Measurements from ENCODE around the gene ARHGAP15.
"Not testable (repeated sequence)": the region's sequence is repeated elsewhere in the genome, so short reads cannot be mapped to it uniquely, and the experiment has no call there.

The ARHGAP15 gene

DNA sequence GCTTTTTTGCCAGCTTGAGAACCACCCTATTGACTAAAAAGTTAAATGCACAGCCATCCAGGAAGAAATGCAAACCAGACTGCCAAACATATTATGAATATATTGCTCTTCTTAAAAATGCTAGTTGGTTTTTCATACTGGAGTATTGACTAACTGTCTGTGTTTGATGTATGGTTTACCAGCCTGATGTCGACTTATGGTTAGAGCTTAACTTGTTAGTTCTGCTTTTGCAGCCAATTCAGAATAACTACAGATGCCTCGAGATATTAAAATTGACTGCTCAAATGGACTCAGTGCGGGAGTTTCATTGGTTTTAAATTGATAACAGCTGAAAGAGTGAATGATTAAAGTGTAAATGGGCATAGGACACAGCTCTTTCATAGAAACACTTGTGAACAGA lies 369.8 kb downstream of the ARHGAP15 start:
- DNase-seq = no peak

DNA sequence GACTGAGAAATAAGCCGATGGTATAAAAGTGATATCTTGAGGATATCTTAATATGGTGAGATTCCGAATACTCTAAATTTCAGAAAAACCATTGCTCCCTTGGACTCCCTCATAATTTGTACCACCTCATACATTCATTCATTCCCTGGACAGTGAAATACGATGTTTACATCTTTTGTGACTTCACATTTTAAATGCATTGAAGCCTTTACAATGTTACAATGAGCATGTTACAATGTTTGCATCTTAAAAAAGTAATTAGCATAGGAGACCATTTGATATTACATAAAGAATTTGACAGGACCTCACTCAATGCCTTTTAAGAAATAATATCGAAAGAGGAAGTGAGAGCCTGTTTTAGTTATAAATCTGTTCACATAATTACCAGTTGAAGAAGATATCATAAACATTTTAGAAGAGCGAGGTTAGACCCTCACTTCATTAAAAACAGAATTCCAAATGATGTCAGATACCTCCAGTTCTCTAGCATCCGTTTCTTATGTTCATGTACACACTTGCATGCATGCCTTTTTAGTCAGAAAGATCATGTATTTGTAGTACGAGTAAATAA lies 372.0 kb downstream of the ARHGAP15 start:
- no peak for DNase-seq

DNA sequence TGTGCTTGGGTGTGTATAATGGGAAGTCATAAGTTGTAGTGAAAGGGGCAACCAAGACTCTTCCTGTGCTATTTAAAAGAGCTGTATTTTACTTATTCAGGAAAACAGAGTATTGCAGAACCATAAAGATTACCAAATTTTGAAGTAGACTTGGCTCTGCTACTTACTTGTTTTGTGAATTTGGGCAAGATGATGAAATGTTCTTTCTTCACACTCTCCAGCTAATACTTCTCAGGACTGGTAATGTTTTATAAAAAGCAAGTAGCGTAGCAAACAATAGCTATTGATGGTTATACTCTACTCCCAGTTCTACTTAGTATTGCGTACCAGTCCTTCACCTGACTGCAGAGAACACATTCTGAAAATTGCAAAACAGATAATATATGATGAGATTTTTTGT lies 374.1 kb downstream of the ARHGAP15 start:
- DNase-seq = no peak

DNA sequence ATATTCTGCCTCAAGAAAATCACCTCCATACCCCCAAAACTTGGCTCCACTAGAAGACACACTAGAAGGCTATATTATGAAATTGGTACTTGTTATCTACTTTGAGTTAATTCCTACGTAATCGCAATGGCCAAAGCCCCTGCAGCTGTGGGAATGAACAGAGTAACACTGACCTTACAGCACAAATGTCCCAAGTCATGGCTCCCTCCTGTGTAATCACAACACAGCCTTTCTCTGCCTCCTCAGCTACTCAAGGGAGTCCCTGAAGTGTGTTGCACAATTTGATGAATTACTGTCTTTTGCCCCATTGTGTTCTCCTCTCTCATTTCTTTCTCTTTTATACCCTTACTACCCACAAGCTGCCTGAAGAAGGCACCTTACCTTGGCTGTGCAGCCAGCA lies 375.2 kb downstream of the ARHGAP15 start:
- no peak for DNase-seq

DNA sequence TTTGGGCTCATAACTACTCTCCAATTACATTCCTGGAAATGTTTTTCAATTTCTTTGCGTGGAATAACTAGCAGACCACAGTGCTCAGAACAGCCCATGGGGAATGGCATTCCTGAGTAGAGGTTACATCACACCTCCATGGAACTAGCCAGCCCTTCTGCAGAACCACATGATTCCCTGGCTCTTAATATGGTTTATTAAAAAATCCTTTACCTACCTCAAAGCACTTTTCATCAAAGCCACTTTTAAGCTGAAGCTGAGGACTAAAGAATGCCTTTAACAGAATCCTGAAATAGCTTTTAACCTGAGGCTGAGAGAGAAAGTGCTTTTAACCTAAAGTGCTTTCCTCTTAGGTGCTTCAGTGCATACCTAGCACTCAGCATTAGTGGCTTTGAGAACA lies 376.3 kb downstream of the ARHGAP15 start:
- DNase-seq = no peak

DNA sequence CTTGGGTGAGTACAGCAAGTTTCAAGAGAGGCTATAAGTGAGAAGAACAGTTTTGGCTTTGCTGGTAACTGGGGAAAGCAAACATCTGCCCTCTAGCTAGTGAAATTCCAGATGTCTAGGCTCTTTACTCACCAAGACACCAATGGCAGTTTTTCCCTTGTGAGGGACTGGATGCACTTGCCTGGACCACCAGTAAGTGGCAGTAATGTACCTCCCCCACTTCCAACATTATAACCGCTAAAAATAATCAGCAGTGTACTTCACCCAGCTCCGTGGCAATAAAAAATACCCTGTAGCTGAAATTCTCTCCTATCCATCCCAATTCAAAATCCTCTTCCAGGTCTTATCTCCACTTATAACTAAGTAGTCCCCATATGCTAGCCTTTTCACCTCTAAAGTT lies 383.9 kb downstream of the ARHGAP15 start:
- DNase-seq = peak; percentile 5

DNA sequence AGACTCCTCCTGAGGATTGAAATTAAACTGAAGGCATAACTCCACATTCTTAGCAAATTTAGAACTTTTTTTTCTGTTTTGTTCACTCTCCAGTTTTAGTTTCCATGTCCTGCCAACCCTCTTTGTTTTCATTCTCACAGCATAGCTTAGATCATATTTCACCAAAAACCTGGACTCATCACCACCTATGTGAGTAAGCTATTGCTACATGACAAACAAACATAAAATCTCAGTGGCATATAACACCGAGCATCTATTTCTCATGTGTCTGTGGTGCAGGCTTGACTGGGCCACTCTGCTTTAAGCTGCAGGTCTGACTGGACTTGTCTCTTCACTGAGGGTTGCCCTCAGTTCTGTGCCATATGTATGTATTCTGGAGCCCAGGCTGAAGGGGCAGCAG lies 385.2 kb downstream of the ARHGAP15 start:
- DNase-seq = no peak

DNA sequence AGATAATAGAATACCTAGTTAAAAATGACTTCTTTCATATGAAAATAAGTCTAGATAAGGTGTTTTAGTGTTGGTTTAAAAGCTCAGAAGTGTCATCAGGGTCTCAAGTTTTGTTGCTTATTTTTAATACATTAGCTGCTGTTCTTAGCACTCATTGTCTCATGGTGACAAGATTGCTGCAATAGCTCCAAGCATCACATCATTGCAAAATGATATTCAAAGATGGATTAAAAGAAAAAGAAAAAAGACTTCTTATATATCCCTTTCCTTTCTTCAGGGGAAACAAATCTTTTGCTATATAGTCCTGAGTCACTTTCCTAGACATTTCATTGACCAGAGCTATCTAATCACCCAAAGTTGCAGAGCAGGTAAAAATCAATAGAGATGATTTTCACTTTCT lies 386.1 kb downstream of the ARHGAP15 start:
- no peak for DNase-seq

DNA sequence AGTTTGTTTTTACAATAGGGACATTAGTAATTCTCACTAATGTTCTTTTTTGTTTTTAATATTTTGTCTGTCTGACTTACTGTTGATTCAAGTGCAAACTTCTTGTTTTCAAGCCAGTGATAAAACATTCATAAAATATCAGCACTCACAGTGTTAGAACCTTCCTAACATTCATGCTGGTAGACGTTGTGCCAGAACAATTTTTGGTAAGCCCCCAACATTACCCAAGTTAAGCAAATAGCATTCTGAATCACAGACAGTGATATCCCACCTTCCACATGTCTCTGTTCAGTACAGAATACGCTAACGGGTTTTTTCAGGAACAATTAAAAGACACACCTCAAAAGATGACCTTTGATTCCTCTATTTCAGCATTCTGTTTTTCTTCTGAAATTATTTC lies 390.3 kb downstream of the ARHGAP15 start:
- DNase-seq = no peak

DNA sequence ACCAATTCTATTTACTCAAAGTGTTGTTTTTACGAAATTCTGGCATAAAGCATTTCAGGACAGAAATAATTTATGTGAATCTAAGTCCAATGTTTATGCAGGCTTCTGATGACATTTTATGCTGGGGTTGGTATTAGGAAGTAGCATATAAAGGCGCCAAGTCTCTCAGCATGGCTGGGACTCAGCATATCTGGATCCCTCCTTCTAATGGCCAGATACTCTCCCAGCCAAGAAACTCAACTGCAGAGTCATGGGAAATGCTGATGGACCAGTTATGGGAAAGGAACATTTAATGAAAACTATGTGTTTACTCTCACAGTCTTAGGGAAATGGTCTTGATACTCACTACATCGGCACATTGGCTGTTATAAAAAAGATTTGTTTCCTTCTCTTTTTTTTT lies 392.2 kb downstream of the ARHGAP15 start:
- DNase-seq = no peak

DNA sequence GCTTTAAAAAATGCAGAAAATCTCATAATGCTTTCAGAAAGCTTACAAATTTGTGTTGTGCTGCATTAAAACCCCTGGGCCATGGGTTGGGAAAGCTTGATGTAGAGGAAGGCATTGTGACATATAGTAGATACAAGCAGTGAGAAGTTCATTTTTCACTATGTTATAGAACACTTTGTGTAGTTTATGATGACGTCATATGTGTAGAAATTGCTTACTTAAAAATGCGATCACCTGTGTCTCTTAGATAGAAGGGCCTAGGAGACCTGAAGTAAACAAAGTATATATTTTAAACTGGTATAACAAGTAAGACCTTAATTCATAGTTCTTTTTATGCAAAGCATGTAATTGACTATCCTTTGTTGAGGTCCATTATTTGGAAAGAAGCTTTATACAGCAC lies 393.5 kb downstream of the ARHGAP15 start:
- no peak for DNase-seq

DNA sequence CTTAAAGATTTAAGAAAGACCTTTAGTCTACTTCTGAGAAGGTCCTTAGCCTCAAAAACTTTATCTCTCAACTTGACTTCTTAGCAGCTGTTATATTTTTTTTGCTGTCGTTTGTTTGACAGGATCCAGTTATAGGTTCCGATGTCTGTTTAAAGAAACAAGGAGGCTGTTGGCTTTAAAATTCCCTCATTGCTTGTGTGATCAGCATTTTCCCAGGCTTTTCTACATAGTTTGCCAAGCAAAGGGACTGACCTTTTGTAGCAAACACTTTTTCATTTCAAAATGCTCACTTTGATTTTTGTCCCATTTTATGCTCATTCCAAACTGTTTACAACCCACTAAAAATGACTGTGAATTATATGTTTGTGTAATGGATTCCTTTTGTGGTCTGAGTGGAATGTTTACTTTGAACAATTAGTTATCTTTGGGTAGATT lies 394.9 kb downstream of the ARHGAP15 start:
- DNase-seq = no peak

DNA sequence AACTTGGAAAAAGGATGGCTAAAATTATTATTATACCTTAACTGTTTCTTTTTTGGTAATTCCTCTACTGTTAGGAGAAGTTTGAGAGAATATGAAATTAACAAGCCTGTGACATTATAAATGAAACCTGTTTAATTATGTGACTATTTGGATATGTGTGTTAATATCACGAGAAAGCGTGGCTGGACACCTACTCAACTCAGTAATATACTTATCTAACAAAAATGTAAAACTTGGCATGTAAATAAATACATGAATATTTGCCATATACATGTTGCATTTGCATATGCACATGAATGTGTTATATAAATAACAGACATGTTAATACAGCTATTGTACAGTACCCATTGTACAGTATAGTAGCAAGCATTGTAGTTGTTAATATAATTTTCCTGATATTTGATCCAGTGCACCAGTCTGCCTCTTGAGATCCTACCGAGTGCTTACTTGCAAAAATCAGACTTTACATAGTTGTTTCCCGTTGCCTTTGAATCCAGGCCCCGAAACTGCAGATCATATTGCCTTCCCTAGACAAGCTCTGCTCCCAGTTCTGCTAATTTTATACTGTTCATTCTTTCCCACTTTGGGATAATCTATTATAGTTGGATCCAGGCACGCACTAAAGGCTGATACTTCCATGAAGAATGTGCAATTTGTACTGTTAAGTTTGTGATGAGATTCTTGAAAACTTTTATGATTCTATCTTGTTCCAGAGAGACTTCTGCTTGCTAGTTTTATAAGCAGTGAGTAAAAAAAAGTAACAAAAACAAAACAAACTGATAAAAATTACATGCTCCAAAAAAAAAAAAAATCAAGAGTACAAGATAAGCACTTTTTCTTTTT lies 395.6 kb downstream of the ARHGAP15 start:
- no peak for DNase-seq

DNA sequence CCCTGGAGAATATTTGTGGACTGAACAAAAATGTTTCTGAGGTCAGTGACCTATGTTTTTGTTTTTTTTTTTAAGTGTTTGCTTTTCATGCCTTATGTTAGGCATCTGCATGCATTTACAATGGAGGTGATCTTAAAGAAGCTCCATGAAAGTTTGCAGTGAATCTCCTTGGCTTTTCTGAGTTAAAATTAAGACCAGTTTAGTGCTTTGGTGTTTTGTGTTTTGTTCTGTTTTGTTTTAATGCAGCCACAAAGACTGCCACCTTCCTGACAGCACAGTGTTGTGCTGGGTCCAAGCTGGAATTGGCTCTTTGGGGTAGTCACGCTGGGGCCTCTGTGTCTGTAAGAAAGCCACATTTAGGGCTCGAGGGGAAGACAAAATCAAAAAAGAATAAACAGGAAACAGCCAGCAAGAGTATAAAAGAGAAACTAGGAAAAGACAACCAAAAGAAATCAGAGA lies 396.2 kb downstream of the ARHGAP15 start:
- DNase-seq = no peak

DNA sequence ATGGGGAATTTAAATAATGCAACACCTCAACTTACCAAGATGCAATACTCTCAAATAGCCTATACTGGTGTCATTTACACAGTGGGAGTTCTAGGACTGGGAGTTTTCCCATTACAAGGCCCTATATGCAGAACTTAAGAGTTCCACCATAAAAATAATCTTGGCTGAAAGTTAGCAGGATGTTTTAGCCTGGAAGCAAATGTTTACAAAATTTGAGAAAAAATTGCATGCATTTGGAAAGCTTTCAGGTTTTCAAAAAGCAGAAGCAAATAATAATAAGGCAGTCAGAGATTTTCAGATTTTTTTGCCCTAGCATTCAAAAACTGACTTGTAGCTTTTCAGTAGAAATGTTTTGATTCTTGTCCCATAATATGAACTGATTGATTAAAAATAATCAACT lies 397.3 kb downstream of the ARHGAP15 start:
- no peak for DNase-seq

DNA sequence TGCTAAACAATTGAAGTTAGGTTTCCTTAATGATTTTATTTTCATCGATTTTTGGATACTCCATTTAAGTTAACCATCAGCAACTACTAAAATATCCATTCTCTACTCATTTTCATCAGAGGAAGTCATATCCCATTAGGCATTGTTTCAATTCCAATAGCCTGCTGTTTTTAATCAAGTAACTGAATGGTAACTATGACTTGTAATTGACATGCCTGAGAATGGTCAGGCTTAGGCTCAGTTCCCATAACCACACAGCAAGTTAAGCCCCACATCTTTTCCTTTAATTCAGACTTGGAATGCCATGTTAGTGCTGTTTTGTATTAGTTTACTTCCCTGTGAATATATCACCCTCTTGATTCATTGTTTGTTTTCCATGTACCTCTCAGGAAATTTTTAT lies 398.8 kb downstream of the ARHGAP15 start:
- no peak for DNase-seq

DNA sequence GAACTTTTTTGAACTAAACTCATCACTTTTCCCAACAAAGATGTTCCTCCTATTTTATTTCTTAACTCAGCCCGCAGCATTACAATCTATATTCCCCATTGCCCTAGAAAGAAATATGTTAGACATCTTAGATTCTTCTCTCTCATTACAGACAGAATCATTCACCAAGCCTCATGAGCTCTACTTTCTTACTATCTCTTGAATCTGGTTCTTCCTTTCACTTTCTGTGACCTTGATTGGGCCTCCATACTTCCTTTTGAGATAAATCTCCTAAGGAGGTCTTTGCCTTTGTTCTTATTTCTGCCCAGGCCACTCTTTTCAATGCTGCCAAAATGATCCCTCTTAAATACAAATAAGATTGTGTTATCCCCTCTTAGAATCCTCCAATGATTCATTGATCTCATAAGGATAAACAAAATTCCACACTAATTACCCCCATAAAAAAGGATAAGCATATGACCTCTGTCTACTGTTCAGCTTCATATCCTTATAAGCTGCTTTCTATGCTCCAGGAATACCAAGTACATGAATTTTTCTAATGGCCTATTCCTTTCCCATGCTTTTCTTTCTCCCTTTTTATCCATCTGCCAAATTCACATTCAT lies 400.0 kb downstream of the ARHGAP15 start:
- no peak for DNase-seq

DNA sequence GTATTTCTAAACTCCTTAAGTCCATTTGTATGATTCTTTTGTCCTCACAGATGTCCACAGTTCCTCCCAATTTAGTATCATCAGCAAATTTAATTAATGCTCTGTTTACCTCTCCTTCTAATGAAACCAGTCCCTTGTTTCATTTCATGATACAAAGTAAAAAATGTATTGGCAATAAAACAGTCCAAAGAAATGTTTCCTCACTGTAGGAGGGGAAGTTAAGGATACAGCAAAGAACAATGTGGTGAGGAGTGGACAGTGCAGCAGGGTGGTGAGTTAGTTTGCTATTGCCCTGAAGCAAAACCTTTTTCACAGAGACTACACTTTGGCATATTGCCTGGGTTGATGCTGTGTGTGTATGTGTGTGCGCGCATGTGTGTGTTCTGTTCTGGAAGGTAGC lies 401.5 kb downstream of the ARHGAP15 start:
- no peak for DNase-seq

DNA sequence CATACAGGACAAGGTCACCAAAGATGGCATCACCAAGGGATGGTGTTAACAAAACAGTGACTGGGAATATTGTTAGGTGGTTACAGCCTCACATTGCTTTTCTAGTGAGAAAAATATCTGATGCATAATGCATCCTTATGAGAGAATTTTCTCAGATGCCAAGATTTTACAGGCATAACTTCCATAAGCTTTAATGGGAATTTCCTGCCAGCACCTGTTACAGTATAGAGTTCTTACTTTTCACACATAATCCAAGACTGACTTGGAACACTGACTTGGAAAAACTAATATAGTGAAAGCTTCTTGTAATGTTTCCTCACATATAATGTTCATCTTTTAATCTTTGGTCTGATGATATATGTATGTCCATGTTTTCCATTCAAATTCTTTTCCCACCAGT lies 402.8 kb downstream of the ARHGAP15 start:
- DNase-seq = no peak

DNA sequence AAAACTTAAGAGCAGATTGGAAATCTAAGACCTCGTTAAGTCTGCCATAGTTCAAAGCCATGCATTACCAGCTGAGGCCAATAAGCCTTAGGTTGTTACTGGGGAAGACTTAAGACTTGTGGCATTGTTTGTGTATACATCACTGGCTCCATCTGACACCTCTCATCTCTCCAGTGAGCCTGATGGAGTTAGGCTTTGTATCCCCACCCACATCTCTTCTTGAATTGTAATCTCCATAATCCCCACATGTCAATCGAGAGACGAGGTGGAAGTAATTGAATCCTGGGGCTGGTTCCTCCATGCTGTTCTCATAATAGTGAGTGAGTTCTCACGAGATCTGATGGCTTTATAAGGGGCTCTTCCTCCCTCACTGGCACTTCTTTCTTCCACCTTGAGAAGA lies 404.6 kb downstream of the ARHGAP15 start:
- DNase-seq = no peak

DNA sequence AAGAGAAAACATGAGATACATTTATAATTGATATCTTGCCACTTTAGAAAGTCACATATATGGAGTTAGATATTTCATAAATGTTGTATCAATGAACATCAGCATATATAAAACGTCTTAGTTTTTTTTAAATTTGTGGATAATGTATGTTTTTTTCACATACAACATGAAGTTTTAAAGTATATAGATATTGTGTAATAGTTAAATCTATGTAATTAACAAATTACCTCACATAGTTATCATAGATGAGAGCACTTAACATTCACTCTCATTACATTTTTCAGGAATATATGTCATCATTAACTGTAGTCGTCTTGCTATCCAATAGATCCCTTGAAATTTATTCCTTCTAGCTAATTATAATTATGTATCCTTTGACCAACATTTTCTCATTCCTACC lies 406.6 kb downstream of the ARHGAP15 start:
- no peak for DNase-seq

DNA sequence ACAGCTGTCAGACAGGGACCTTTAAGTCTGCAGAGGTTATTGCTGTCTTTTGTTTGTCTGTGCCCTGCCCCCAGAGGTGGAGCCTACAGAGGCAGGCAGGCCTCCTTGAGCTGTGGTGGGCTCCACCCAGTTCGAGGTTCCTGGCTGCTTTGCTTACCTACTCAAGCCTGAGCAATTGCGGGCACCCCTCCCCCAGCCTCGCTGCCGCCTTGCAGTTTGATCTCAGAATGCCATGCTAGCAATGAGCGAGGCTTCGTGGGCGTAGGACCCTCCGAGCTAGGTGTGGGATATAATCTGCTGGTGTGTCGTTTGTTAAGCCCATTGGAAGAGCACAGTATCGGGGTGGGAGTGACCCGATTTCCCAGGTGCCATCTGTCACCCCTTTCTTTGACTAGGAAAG lies 412.7 kb downstream of the ARHGAP15 start:
- not testable (repeated sequence) for DNase-seq

DNA sequence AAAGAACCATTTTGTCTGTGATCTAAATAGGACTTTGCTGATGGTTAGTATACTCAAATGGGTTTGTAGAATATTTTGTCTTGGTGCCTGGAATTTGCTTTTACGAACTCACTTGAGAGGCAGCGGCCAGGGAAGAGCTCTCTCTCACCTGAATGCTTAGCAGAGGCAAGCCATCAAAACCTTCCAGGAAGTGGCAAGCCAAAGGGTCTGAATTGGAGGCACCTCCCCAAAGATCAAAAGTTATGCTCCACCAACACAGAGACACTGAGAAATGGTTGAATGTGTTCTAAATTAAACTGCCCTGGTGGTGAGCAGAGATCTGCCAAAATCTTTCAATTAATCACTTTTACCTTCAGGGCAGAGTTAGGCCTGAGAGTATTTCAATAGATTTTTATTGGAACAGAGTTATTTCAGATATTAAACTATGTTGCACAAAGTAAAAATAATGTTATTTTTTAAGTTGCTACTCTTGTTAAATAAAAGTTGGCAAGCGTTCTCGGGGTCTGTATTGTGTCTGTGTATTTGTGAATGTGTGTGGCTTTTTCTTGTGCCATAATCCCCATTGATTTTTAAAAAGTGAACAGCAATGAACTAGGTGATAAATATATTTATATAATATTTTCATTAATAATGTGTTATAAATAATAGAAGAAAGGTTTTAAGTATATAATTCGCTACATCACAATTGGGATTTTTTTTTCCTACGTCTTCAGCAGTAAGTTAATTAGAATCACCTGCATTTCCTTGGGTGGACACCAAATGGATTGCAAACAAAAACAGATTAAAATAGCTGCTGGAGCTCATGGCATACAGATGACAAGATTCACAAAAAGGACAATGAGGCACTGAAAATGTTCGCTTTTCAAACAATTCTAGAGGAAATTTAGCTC lies 416.1 kb downstream of the ARHGAP15 start:
- DNase-seq = no peak

DNA sequence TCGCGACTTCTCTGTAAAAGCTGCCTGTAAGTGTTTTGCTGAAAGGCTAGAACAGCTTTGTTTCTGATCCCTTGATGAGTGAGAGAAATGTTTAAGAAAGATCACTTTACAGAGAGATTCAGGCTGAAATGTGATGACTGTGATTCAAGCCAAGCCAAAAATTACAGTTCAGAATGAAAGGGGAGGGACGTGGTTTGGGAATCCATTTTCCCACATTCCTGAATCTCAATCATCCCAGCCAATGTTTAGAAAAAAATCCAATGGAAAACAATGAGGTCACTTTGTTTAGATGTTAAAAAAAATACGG lies 416.7 kb downstream of the ARHGAP15 start:
- DNase-seq = no peak

All from activated CD4-positive, alpha-beta T cell treated with anti-CD3 and anti-CD28 coated beads for 48 hours (primary cell).